CD4-positive, alpha-beta T cell treated with Interleukin-15 for 4 hours (primary cell): ENCODE results near the gene SDHA.
"Not testable (repeated sequence)": the region's sequence is repeated elsewhere in the genome, so short reads cannot be mapped to it uniquely, and the experiment has no call there.

ENCODE experiments used
- DNase-seq: peaks from one replicate; pipeline ENCODE4 v3.0.0-alpha.2; 2020; ENCODE audit warnings: low spot score

SDHA gene

DNA sequence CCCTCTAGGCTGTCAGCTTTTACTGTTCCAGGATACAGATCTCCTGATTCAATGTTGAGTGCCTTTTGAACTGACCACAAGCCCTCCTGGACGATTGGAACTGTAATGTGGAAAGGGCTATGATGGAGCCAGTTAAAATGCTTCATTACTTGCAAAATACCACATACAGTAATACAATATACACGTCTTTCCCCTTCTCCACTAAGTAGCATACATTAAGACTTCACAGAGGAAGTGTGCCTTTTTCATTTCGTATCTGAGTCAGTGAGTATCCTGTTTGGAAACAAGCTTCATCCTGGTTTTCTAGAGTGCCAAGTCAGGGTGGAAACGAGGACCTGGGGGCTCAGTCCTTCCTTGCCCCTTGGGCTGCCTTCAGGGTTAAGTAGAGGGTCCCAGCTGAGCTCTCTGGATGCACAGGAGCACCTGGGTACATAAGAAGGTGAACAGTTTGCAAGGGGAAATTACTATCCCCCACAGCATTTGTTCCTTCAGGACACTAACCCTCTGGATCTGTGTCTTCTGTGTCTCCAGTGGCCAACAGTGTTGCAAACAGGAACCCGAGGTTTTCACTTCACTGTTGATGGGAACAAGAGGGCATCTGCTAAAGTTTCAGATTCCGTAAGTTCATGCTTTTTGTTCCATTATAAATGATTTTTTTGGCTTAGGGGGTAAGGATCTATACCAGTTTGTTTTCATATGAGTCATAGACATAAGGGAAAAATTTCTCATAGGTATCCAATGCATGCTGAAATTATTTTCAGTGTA is 5.0 kb downstream of the SDHA start:
- DNase-seq, result not testable (repeated sequence)

- DNase-seq, result no peak
These were observed 5.7 kb downstream of the SDHA start for GRCh38 chr5:223791-224190.

GRCh38 chr5:225334-225733 is 7.2 kb downstream of the SDHA start:
- DNase-seq, result no peak

GRCh38 chr5:227375-227774 is 9.3 kb downstream of the SDHA start:
- not testable (repeated sequence) for DNase-seq

DNA sequence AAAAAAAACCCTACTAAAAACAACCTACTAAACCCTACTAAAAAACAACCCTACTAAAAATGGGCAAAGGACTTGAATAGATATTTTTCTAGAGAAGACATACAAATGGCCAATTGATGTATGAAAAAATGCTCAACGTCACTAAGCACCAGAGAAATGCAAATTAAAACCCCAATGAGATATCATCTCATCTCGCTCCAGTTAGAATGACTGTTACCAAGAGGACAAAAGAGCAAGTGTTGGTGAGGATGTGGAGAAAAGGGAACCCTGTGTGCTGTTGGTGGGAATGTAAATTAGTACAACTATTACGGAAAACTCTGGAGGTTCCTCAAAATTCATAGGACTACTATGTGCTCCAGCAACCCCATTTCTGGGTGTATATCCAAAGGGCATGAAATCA is 10.8 kb downstream of the SDHA start:
- DNase-seq, result no peak

DNA sequence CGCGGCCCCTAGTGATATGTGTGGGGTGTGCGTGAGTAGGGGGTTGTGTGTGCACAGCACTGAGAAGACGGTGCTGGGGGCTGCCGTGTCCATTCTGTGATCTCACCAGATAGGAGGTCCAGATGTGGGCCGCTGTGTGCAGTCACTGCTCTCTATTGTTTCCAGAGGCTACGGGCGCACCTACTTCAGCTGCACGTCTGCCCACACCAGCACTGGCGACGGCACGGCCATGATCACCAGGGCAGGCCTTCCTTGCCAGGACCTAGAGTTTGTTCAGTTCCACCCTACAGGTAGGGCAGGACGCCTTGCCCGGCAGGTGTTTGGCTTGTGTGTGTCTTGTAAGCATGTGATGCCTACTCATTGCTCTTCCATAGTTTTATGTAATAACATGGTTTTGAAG is 12.6 kb downstream of the SDHA start:
- DNase-seq, result no peak

GRCh38 chr5:231661-232060 is 13.5 kb downstream of the SDHA start:
- no peak for DNase-seq

DNA sequence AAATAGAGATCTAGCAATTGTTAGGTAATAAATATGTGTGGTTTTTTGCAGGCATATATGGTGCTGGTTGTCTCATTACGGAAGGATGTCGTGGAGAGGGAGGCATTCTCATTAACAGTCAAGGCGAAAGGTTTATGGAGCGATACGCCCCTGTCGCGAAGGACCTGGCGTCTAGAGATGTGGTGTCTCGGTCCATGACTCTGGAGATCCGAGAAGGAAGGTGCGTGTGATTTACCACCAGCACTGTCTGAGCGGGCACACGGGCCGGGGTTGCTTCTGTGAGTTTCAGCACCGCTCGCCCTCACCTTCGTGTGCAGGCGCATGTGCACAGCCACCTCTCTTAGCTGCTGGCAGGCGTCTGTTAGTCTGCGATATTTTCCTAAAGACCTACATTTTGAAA is 15.3 kb downstream of the SDHA start:
- DNase-seq, result not testable (repeated sequence)

- DNase-seq, result no peak
These were observed 16.3 kb downstream of the SDHA start for GRCh38 chr5:234450-234849.

DNA sequence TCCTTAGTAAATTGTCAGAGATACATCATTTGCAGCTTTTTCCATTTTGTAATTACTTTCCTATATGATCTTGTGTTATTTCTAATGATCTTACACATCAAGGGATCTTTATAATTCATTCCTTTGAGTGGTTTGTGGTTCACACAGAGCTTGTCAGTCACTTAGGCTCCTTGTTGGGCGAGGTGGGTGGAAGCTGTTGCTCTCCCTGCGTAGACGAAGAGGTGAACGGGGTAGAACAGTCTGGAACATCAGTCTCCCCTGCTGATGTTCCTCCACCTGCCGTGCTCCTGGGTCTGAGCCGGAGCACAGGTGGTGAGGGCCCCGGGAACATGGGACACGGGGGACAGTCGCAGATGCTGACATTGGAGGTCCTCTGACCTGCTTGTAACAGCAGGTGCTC is 17.4 kb downstream of the SDHA start:
- DNase-seq, result not testable (repeated sequence)

DNA sequence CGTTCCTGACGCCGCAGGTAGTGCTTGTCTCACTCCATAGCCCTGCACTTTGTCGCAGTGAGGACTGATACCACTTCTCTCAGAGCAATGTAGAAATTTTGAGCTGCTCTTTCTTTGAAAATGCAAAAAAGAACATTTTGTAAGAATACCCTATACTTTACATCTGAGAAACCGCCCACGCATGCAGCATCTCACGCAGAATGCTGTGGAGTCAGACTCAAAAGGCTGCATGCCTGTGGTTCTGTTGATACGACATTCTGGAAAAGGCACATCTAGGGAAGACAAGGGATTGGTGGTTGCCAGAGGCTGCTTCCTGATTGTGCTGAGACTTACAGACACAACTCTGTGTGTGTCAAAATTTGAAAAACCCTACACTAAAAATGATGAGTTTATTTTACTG is 19.8 kb downstream of the SDHA start:
- DNase-seq, result not testable (repeated sequence)

- DNase-seq, result not testable (repeated sequence)
These were observed 22.4 kb downstream of the SDHA start for GRCh38 chr5:240550-240949.

GRCh38 chr5:241045-241669 is 23.0 kb downstream of the SDHA start:
- DNase-seq, result not testable (repeated sequence)

DNA sequence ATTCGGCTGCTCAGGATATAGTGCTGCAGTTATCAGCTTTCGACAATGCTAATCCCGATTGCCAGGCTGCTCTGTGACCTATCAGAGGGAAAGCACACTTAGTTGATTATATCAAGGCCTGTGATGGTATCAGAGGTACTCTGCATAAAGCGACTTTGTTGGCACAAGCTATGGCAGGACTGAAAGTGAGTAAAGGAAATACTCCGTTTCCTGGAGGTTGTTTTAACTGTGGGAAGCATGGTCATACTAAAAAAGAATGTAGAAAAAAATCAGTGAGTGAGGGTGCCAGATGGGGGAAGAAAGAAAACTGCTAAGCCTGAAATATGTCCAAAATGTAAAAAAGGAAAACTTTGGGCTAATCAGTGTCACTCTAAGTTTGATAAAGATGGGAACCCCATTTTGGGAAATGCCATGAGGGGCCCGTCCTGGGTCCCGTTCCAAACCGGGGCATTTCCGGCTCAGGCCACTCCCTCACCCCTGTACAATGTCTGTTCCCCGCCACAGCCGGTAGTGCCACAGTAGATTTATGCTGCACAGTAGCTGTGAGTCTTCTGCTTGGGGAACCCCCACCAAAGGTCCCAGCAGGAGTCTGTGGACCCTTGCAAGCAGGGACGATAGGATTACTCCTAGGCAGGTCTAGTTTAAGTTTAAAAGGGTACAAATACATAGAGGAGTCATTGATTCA is 25.7 kb downstream of the SDHA start:
- DNase-seq, result not testable (repeated sequence)

- not testable (repeated sequence) for DNase-seq
These were observed 27.6 kb downstream of the SDHA start for GRCh38 chr5:245717-246116.

GRCh38 chr5:250396-250795 is 32.3 kb downstream of the SDHA start:
- DNase-seq, result not testable (repeated sequence)

DNA sequence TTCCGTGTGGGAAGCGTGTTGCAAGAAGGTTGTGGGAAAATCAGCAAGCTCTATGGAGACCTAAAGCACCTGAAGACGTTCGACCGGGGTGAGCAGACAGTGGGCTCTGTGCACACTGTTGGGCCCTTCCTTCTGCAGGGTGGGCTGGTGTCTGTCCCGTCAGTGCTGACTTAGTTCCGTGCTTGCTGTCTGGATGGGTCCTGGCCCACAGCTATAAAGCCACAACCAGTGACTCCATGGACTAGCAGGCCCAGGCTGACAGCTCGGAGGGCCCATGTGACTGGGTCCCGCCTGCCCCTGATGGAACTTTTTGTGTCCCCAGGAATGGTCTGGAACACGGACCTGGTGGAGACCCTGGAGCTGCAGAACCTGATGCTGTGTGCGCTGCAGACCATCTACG is 32.9 kb downstream of the SDHA start:
- DNase-seq, result not testable (repeated sequence)

DNA sequence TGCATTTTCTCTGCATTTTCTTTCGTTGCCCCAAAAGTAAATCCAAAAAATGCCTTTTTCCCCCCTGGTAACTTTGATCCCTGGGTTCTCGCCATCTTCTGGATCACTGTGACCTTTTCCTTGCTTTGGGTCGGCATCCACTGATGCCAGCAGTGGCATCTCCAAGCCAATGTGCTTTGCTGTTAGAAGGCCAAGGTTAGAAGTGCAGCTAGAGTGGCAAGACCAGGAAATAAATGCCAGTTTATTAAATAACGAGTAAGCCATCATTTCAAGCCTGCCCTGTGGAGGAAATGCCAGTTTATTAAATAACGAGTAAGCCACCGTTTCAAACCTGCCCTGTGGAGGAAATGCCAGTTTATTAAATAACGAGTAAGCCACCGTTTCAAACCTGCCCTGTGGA is 33.4 kb downstream of the SDHA start:
- not testable (repeated sequence) for DNase-seq

DNA sequence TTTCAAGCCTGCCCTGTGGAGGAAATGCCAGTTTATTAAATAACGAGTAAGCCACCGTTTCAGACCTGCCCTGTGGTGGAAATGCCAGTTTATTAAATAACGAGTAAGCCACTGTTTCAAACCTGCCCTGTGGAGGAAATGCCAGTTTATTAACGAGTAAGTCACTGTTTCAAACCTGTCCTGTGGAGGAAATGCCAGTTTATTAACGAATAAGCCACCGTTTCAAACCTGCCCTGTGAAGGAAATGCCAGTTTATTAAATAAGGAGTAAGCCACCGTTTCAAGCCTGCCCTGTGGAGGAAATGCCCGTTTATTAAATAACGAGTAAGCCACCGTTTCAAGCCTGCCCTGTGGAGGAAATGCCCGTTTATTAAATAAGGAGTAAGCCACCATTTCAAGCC is 33.9 kb downstream of the SDHA start:
- not testable (repeated sequence) for DNase-seq

DNA sequence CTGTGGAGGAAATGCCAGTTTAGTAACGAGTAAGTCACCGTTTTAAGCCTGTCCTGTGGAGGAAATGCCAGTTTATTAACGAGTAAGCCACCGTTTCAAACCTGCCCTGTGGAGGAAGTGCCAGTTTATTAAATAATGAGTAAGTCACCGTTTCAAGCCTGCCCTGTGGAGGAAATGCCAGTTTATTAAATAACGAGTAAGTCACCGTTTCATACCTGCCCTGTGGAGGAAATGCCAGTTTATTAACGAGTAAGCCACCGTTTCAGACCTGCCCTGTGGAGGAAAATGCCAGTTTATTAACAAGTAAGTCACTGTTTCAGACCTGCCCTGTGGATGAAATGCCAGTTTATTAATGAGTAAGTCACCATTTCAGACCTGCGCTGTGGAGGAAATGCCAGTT is 34.4 kb downstream of the SDHA start:
- no peak for DNase-seq

- DNase-seq, result not testable (repeated sequence)
These were observed 36.2 kb downstream of the SDHA start for GRCh38 chr5:254322-254721.

DNA sequence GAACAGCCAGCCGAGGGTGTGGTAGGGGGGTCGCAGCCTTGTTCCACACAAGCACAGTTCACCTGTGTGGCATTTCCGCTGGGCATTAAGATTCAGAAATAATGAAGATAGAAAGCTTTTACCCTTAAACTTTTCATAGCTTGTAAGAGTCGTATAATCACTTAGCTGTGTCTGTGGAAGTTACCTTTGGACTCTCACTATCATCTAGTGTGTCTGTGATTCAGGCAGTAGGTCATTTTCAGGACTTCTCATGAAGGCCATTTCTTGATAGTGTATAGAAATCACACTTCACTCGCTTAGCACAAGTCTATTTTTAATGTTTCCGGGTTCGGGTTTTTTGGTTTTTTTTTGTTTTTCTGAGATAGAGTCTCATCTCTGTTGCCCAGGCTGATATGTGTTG is 37.0 kb downstream of the SDHA start:
- DNase-seq, result not testable (repeated sequence)

DNA sequence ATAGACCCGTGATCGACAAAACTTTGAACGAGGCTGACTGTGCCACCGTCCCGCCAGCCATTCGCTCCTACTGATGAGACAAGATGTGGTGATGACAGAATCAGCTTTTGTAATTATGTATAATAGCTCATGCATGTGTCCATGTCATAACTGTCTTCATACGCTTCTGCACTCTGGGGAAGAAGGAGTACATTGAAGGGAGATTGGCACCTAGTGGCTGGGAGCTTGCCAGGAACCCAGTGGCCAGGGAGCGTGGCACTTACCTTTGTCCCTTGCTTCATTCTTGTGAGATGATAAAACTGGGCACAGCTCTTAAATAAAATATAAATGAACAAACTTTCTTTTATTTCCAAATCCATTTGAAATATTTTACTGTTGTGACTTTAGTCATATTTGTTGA is 38.2 kb downstream of the SDHA start:
- not testable (repeated sequence) for DNase-seq
